Esophagus muscularis mucosa (tissue), 3 donors: Measurements from ENCODE around the gene RIC8B.

Source experiments
- POLR2A ChIP-seq: fragments of 450-650 bp; IDR thresholded peaks from one replicate; pipeline ENCODE4 v1.6.1; 2017; ENCODE audit warnings: antibody characterized with exemption, moderate library complexity, mild to moderate bottlenecking, low read depth
- TF ChIP-seq, protein P1 (sequence below), 3 experiments: fragments of 200-600 bp in 2 of 3; fragments of 450-650 bp in 1 of 3; sonication (generic) in 2 of 3; IDR thresholded peaks; one replicate each; pipeline ENCODE4 v1.5.1; 2017 to 2019; ENCODE audit warnings: antibody characterized with exemption in 3 of 3, mild to moderate bottlenecking in 2 of 3, moderate library complexity in 1 of 3

DNA sequence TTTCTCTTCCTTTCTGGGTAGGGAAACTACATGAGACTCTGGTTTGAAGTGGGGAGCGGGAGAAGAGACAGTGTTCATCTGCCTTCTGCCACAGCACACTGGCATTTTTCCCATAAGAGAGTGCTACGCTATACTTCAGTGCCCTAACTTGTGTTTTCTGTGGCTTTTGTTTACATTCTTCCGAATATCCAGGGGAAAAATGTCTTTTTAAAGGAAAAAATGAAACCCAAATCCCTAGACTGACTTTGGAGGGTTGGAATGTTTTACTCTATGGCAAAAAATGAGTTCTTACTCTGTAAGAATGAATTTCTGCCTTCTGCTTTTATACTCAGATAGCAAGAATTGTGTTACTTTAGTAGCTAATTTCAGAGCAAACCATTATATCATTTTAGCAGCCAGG is 93.2 kb downstream of the RIC8B start:
- no peak for TF ChIP-seq POLR2A
- TF ChIP-seq, protein P1, sequence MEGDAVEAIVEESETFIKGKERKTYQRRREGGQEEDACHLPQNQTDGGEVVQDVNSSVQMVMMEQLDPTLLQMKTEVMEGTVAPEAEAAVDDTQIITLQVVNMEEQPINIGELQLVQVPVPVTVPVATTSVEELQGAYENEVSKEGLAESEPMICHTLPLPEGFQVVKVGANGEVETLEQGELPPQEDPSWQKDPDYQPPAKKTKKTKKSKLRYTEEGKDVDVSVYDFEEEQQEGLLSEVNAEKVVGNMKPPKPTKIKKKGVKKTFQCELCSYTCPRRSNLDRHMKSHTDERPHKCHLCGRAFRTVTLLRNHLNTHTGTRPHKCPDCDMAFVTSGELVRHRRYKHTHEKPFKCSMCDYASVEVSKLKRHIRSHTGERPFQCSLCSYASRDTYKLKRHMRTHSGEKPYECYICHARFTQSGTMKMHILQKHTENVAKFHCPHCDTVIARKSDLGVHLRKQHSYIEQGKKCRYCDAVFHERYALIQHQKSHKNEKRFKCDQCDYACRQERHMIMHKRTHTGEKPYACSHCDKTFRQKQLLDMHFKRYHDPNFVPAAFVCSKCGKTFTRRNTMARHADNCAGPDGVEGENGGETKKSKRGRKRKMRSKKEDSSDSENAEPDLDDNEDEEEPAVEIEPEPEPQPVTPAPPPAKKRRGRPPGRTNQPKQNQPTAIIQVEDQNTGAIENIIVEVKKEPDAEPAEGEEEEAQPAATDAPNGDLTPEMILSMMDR (IDR thresholded peaks at IDR 0.05) = no peak
